LNCaP clone FGC (cell line): ENCODE data around the gene KCNJ9.

ENCODE experiments used
- DNase-seq: peaks from one replicate; pipeline ENCODE4 v3.0.0-alpha.2; 2011; ENCODE audit warnings: low read depth
- H3K4me3 ChIP-seq: 2 replicates; pipeline ENCODE4 v1.5.1; 2011; ENCODE audit warnings: mild to moderate bottlenecking, low read depth, low read length, control low read depth
- TF ChIP-seq, protein P1 (sequence below): IDR thresholded peaks from 2 replicates; pipeline ENCODE4 v1.5.1; 2012; ENCODE audit warnings: mild to moderate bottlenecking; ENCODE audit not compliant: control insufficient read depth, insufficient read depth; ENCODE audit errors: extremely low read depth

The KCNJ9 gene

DNA sequence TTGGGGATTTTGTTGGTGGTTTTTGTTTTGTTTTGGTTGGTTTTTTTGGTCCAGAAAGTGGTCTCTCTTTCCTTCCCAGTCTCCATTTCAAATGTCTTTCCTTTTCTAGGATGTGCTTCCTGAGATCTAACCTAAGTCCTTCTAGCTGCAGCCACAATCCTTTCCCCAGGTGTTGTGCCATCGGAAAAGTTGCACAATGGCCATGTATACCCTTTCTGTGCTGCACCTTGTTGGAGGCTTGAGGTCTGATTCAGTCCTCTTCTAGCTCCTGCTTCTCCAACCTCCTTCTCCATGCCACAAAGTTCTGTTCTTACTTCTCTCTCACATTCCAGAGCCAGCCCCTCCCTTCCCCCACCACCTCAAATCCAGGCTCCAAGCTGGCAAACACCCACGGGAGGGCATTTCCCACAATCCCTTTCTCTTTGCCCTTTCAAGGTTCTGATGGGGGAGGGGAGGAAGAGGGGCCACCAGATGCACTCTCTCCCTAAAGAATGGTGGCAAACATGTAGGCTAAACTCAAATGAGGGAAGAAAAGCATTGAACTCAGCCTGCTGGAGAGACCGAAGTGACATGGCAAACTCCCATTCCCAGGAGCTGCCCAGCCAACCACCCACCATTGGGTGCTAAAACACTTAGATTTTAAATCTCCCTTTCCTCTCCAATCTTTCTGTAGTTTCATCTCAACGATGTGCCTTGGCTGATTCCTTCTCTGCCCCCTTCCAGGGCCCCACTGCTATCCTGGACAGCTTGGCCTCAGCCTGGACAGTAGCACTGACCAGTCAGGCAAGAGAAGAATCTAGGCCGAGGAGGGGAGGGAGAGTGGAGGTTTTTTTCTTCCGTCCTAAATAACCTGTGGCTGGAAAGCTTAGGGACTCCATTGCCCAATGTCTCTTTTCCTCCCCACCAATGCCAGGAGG is 14.3 kb upstream of the KCNJ9 start:
- H3K4me3 ChIP-seq: no peak overlapping the region
- no peak for DNase-seq
- TF ChIP-seq, protein P1, sequence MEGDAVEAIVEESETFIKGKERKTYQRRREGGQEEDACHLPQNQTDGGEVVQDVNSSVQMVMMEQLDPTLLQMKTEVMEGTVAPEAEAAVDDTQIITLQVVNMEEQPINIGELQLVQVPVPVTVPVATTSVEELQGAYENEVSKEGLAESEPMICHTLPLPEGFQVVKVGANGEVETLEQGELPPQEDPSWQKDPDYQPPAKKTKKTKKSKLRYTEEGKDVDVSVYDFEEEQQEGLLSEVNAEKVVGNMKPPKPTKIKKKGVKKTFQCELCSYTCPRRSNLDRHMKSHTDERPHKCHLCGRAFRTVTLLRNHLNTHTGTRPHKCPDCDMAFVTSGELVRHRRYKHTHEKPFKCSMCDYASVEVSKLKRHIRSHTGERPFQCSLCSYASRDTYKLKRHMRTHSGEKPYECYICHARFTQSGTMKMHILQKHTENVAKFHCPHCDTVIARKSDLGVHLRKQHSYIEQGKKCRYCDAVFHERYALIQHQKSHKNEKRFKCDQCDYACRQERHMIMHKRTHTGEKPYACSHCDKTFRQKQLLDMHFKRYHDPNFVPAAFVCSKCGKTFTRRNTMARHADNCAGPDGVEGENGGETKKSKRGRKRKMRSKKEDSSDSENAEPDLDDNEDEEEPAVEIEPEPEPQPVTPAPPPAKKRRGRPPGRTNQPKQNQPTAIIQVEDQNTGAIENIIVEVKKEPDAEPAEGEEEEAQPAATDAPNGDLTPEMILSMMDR: no peak

DNA sequence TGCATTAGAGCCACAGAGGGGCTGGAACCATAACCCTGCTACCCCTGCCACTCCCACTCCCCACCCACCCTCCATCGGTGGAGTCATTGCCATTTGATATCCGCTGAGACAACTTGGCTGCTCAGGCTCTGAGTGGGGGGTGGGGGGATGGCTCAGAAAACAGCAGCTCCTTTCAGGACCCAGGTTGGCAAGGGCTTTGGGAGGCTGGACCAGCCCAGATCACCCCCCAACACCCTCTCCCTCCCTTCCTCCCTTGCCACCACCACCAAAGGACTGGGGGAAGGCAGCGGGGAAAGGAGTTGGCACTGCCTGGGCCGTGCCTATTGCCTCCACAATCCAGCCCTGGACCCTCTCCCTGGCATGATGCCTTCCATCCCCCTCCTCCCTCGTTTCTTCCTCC is 13.1 kb upstream of the KCNJ9 start:
- no peak overlapping the region for H3K4me3 ChIP-seq
- TF ChIP-seq, protein P1: no peak
- no peak for DNase-seq

DNA sequence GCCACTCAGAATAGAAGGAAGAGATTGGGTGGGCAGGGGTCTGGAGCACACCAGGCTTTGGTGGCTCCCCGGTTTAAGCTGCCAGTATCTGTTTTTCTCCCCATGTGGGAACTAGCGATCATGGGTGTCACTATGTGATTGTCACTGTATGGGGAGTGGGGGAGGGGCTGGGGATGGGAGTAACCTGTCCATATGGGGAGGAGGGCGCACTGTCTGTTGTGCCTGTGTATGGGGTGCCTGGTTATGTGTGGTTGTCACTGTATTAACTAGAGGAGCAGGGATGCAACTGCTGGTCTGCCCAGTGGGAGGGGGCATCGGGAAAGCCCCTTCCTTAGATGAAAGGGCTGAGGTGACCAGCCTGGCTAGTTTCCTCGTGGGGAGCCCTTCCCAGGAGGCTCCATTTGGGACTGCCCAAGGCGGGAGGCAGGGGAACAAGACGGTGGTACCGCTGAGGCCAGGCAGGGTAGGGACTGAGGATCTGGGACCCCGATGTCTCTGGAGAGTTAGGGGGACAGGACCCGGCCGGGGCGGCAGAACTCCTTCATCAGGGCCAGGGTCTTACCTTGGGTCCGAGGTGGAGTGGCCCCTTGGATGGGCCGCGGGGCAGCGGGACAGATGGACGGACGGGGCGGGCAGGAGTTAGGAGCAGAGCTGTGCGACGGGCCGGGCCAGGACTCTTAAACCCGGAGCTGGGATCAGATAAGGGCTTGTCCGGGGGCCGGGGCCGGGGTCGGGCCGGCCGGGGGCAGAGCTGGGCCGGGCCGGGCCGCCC is 11.7 kb upstream of the KCNJ9 start, which contains the start of gene KCNJ10:
TSS of gene KCNJ10 (minus strand) at position 701 of the 772 bp plus-strand sequence. CDS start 27,628 bp downstream, outside the sequence.
- no peak for DNase-seq

DNA sequence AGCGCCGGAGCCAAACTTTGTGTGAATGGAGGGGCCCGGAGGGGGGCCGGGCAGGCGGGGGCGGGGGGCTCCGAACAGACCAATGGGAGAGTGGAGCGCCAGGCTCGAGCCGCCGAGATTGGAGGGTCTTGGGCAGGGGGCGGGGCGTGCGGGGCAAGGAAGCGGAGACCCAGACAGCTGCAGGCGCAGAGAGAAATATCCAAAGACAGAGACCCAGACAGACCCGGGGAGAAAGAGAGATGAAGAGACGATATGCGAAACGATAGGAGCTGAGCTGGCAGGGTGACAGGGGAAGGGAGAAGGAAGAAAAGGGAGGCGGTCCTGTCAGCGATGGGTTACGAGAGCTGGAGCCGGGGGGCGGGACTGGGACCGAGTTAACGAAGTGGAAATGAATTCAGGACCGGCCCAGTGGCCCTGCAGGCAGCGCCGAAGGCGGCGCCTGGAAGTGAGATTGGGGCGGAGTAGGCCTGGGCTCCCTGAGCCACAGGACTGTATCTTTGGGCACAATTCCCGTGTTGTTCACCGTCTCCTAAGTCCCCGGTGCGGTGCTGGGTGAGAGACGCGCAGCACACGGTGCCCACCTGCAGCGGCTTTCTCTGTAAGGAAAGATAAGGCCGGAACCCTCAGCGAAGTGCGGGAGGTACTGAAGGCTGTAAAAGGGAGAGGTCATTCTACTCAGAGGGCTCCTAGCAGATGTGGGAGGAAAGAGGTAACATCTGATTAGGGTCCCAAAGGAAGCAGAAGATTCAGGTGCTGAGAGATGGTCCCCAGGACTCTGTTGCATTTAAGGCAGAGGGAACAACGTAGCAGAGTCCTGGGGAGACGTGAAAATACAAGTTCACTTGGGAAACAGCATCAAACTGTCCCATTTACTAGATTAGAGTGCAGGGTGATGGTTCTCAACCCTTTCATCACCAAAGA is 10.8 kb upstream of the KCNJ9 start:
- TF ChIP-seq, protein P1: no peak
- peak overlapping the region; percentile 47 for H3K4me3 ChIP-seq
- DNase-seq: peak; percentile 30

More for the DNA sequence above, 11.7 kb upstream of the KCNJ9 start, which contains the start of gene KCNJ10:
- H3K4me3 ChIP-seq: peak within 1 kb of the TSS; percentile 47
- TF ChIP-seq, protein P1: no peak

DNA sequence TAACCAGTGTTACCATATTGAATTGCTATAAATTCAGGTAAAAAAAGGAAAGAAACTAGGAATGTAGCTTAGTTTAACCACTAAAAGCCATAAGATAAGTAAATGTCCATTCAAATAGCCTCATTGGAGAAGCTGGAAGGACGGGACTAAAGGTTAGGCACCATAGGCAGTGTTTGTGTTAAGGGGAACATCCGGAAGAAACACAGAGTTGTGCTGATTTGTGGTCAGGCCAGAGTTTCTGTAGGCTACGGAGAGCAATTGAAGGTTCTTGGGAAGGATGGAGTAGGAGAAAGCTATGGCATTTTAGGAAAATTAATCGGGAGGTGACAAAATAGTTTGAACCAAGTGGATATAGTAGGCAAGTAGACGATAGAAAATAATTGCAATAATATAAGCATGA is 10.0 kb upstream of the KCNJ9 start:
- no peak overlapping the region for H3K4me3 ChIP-seq
- no peak for DNase-seq
- TF ChIP-seq, protein P1: no peak

DNA sequence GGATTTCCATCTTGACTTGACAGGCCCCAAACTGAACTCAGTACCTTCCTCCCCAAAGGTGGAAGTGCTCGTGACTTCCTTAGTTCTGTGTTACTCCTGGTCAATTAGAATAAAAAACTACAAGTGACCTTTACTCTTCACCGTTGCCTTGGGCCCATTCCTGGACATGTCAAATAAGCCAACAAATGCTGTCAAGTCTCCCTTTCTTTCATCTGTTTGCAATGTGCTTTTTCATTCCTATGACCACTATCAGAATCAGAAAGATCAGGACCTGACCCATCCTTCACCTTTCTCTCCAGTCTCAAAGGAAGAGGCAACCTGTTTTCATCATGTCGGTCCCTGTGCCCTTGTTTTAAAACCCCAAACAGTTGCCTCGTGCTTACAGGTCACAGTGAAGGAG is 6.5 kb upstream of the KCNJ9 start:
- DNase-seq: no peak
- TF ChIP-seq, protein P1: no peak

More for the DNA sequence above, 6.5 kb upstream of the KCNJ9 start:
- no peak overlapping the region for H3K4me3 ChIP-seq
